Endodermal cell (in vitro differentiated cells): ENCODE measurements around the gene CNGB1. TPM values are rescaled to one million over a fixed set of nuclear protein-coding genes. Genes with fewer than 3 reads are reported as not detected.
A peak's percentile ranks its signal among the peaks of the same experiment; 100 is the strongest.

Experiments
- DNase-seq: peaks from one replicate; pipeline ENCODE4 v3.0.0-alpha.2; 2017
- H3K27ac ChIP-seq: 2 replicates; pipeline ENCODE4 v1.5.1; 2013; ENCODE audit warnings: mild to moderate bottlenecking, low read depth, low read length, moderate library complexity
- H3K27me3 ChIP-seq: 2 replicates; pipeline ENCODE4 v1.6.1; 2013; ENCODE audit warnings: mild to moderate bottlenecking, low read length, moderate library complexity; ENCODE audit not compliant: insufficient read depth, control insufficient read depth, poor library complexity, severe bottlenecking
- H3K36me3 ChIP-seq: 2 replicates; pipeline ENCODE4 v1.7.0; 2013; ENCODE audit warnings: mild to moderate bottlenecking, low read length, moderate library complexity; ENCODE audit not compliant: control insufficient read depth, insufficient read depth
- H3K4me1 ChIP-seq: one replicate; pipeline ENCODE4 v1.7.0; 2013; ENCODE audit warnings: low read length; ENCODE audit not compliant: control insufficient read depth, insufficient read depth
- H3K4me3 ChIP-seq: 2 replicates; pipeline ENCODE4 v1.5.1; 2013; ENCODE audit warnings: mild to moderate bottlenecking, low read length, moderate library complexity
- H3K9ac ChIP-seq: 2 replicates; pipeline ENCODE4 v1.6.1; 2013; ENCODE audit warnings: mild to moderate bottlenecking, low read length, moderate library complexity; ENCODE audit not compliant: poor library complexity, severe bottlenecking; ENCODE audit errors: extremely low read depth
- H3K9me3 ChIP-seq: 2 replicates; pipeline ENCODE4 v1.6.1; 2013; ENCODE audit warnings: mild to moderate bottlenecking, low read length, moderate library complexity; ENCODE audit not compliant: control insufficient read depth
- H3K27ac Mint-ChIP-seq: 2 replicates; pipeline ENCODE4 v1.8.0; 2020; ENCODE audit warnings: mixed read lengths
- H3K27me3 Mint-ChIP-seq: 2 replicates; pipeline ENCODE4 v1.8.0; 2021; ENCODE audit warnings: mild to moderate bottlenecking, mixed read lengths; ENCODE audit not compliant: insufficient read depth
- H3K36me3 Mint-ChIP-seq: 2 replicates; pipeline ENCODE4 v1.8.0; 2020; ENCODE audit warnings: low read depth, mixed read lengths
- H3K4me1 Mint-ChIP-seq: 2 replicates; pipeline ENCODE4 v1.8.0; 2020; ENCODE audit warnings: mixed read lengths
- H3K4me3 Mint-ChIP-seq: 2 replicates; pipeline ENCODE4 v1.8.0; 2020; ENCODE audit warnings: mild to moderate bottlenecking, moderate library complexity, mixed read lengths
- H3K9me3 Mint-ChIP-seq: 2 replicates; pipeline ENCODE4 v1.8.0; 2020; ENCODE audit warnings: mild to moderate bottlenecking, mixed read lengths
- CTCF ChIP-seq: fragments of 200-600 bp; sonication (generic); conservative IDR thresholded peaks from 2 replicates; pipeline ENCODE4 v1.5.0; 2021; ENCODE audit warnings: antibody characterized with exemption, mild to moderate bottlenecking
- WGBS, 2 experiments: methylation state at CpG; one replicate each; pipeline versions ENCODE4 v1.1.5 to v1.1.7; 2013; ENCODE audit warnings: missing lambda C conversion rate in 2 of 2, mixed read lengths in 1 of 2; ENCODE audit not compliant: insufficient coverage in 1 of 2, insufficient read length in 1 of 2; 5-methylcytosine and 5-hydroxymethylcytosine counted together
- total RNA-seq, 2 donors: library from RNA; stranded (reverse); fragmentation: NEBNext Ultra II Directional in 1 of 2; extraction: Animal tissue kit (Norgen Biotek cat#: 25700) in 1 of 2; gene quantifications; 2 replicates in 1 of 2; 3 replicates in 1 of 2; pipeline ENCODE4 v1.2.1, GENCODE V29; 2021

CNGB1 gene
- total RNA-seq, 2 donors from 2014 or later, result 0.29 to 0.60 TPM

DNA sequence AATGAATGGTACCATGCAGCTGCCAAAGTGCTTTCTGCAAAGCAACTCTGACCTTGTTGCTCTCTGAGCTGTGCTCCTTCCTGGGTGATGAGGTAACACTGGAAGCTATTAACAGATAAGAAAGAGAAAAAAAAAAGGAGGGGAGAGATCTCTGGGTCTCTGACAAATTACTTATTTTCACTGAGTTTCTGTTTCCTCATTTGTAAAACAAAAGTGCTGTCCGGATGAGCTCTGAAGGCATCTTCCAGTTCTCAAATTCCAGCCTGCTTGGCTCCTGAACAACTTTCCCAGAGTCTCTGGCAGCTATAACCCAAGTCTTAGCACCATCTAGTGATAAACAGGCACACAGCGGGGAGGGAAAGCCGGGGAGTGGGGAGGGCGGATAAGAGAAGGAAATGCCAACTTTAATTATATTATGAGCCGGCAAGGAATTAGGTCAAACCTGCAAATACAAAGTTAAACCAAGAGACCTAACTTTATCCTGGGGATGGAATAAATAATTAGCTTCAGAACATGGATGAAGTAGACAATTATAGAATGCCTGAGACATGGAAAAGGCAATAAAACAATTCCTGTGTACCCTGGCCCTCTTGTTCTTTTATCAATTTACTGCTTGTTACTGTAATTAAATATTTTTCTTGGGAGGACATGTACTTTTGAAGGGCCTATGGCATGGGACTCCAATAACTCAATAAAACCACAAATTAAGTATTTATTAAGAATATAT lies 107.3 kb downstream of the CNGB1 start:
- Histone ChIP-seq H3K9me3 (no peaks in the 10 kb centered on the region), H3K4me1 (peaks cover 5% of the 10 kb centered on the region), H3K27ac (no peak overlapping the region), H3K36me3 (no peaks in the 10 kb centered on the region), H3K4me3 (peak overlapping the region; percentile 1), H3K9ac (no peak overlapping the region), H3K27me3 (no peaks in the 10 kb centered on the region)
- H3K4me1 Mint-ChIP-seq, result peaks cover 28% of the 10 kb centered on the region
- peak overlapping the region; percentile 83 for H3K27ac Mint-ChIP-seq
- H3K36me3 Mint-ChIP-seq, result no peaks in the 10 kb centered on the region
- H3K4me3 Mint-ChIP-seq, result peak overlapping the region; percentile 16
- H3K9me3 Mint-ChIP-seq, result no peaks in the 10 kb centered on the region
- WGBS, 2 experiments, result 4 to 10% methylated on average over 2 to 5 of the region's 5 CpGs
- TF ChIP-seq CTCF, result peak; percentile 49
- peak; percentile 88 for DNase-seq
- no peaks in the 10 kb centered on the region for H3K27me3 Mint-ChIP-seq

DNA sequence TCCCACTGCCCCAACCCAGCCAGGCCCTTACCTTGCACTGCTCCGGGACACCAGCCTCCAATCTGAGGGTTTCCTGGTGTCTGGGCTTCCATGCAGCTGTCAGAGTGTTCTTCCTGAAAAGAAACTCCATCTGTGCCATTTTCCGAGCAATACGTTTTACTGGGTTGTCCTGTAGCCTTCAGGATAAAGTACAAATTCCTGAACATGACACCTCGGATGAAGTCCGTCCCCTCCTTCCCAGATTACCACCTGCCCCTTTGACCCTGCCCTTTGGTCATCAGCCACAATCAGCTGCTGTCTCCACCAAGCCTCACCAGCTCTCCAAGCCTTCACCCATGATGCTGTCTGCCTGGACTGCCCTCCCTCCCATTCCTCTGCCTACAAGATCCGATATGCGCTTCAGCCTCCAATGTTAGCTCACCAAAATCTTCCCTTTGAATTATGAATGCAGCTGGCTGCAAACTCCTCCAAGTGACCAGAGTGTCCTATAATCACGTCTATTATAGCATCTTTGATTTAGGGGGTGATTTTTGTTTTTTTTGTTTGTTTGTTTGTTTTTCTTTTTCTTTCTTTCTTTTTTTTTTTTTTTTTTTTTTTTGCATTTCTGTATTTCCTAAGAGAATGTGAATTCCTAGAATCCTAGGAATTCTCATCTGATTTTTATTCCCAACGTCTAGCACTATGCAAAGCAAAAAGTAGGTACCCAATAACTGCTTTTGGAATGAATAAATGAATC lies 108.1 kb downstream of the CNGB1 start:
- Histone ChIP-seq H3K4me3 (no peak overlapping the region), H3K9ac (no peak overlapping the region), H3K36me3 (no peaks in the 10 kb centered on the region), H3K9me3 (no peaks in the 10 kb centered on the region), H3K27ac (no peak overlapping the region), H3K27me3 (no peaks in the 10 kb centered on the region), H3K4me1 (peaks cover 5% of the 10 kb centered on the region)
- WGBS, 2 experiments, result 51 to 63% methylated on average over 7 to 9 of the region's 9 CpGs
- Mint-ChIP-seq H3K9me3 (peaks cover 2% of the 10 kb centered on the region), H3K4me1 (peaks cover 33% of the 10 kb centered on the region), H3K36me3 (no peaks in the 10 kb centered on the region), H3K27ac (peak overlapping the region; percentile 83), H3K27me3 (no peaks in the 10 kb centered on the region), H3K4me3 (peak overlapping the region; percentile 12)
- TF ChIP-seq CTCF, result no peak
- peak; percentile 71 for DNase-seq

DNA sequence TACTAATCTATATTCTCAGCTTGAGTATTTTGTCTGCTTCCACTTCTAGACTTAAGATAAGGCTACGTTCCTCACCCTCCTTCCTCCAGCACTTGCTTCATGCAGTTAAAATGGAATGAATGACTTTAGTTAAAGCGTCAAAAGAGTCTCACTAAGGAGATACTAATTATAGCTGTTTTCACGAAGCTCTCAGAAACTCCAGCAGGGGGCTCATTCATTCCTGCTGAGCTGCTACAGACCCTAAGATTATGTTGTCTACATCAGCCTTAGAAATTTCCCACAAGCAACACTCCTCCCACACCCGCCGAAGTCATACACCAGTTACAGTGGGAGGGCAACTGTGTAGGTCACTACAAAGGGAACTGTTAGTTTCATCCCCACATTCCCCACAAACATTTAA lies 111.6 kb downstream of the CNGB1 start:
- H3K27me3 ChIP-seq, result no peaks in the 10 kb centered on the region
- 0 to 9% methylated on average over 2 to 5 of the region's 5 CpGs for WGBS, 2 experiments
- H3K9me3 ChIP-seq, result no peaks in the 10 kb centered on the region
- H3K4me1 ChIP-seq, result peaks cover 5% of the 10 kb centered on the region
- H3K36me3 ChIP-seq, result no peaks in the 10 kb centered on the region
- Mint-ChIP-seq H3K27ac (peak overlapping the region; percentile 70), H3K27me3 (no peaks in the 10 kb centered on the region), H3K36me3 (no peaks in the 10 kb centered on the region), H3K4me3 (no peak overlapping the region), H3K9me3 (peaks cover 13% of the 10 kb centered on the region), H3K4me1 (peaks cover 29% of the 10 kb centered on the region)
- H3K9ac ChIP-seq, result no peak overlapping the region
- TF ChIP-seq CTCF, result peak; percentile 76
- peak; percentile 89 for DNase-seq
- peak overlapping the region; percentile 41 for H3K27ac ChIP-seq
- peak overlapping the region; percentile 61 for H3K4me3 ChIP-seq
